ENCODE data around the gene EFNA3. TPM values are rescaled to one million over a fixed set of nuclear protein-coding genes. Genes with fewer than 3 reads are reported as not detected.

EFNA3 gene
- total RNA-seq, 1 donor, result 0.90 TPM

DNA sequence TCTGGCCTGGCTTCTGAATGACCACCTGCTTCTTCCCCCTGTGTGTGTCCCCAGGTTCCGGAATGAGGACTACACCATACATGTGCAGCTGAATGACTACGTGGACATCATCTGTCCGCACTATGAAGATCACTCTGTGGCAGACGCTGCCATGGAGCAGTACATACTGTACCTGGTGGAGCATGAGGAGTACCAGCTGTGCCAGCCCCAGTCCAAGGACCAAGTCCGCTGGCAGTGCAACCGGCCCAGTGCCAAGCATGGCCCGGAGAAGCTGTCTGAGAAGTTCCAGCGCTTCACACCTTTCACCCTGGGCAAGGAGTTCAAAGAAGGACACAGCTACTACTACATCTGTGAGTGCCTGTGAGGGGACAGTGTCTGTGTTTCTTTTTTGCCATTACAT, 52.6 kb downstream of the EFNA3 start:
- no peak overlapping the region for H3K4me3 ChIP-seq (ENCODE audit: low read depth, low read length)
- TF ChIP-seq, protein P1, sequence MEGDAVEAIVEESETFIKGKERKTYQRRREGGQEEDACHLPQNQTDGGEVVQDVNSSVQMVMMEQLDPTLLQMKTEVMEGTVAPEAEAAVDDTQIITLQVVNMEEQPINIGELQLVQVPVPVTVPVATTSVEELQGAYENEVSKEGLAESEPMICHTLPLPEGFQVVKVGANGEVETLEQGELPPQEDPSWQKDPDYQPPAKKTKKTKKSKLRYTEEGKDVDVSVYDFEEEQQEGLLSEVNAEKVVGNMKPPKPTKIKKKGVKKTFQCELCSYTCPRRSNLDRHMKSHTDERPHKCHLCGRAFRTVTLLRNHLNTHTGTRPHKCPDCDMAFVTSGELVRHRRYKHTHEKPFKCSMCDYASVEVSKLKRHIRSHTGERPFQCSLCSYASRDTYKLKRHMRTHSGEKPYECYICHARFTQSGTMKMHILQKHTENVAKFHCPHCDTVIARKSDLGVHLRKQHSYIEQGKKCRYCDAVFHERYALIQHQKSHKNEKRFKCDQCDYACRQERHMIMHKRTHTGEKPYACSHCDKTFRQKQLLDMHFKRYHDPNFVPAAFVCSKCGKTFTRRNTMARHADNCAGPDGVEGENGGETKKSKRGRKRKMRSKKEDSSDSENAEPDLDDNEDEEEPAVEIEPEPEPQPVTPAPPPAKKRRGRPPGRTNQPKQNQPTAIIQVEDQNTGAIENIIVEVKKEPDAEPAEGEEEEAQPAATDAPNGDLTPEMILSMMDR (IDR thresholded peaks at IDR 0.05; ENCODE audit: insufficient read depth, low read length), result no peak
- no peak for DNase-seq (ENCODE audit: low read depth)

DNA sequence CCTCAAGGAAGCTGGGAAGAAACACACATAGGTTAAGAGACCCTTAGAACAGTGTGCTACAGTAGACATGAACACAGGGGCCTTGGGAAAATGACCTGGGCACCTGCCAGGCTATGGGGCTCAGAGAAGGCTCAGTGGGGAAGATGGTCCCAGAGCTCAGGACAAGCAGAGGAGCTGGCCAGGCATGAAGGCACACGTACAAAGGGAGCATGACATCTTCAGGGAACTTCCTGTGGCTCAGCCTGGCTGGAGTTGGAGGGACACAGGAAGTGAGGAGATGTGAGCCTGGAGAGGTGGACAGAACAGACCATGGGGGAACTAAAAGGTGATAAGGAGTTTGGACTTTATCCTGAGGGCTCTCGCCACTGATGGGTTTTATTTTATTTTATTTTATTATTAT, 53.2 kb downstream of the EFNA3 start:
- TF ChIP-seq, protein P1 (IDR thresholded peaks at IDR 0.05; ENCODE audit: insufficient read depth, low read length), result no peak
- no peak for DNase-seq (ENCODE audit: low read depth)
- no peak overlapping the region for H3K4me3 ChIP-seq (ENCODE audit: low read depth, low read length)

DNA sequence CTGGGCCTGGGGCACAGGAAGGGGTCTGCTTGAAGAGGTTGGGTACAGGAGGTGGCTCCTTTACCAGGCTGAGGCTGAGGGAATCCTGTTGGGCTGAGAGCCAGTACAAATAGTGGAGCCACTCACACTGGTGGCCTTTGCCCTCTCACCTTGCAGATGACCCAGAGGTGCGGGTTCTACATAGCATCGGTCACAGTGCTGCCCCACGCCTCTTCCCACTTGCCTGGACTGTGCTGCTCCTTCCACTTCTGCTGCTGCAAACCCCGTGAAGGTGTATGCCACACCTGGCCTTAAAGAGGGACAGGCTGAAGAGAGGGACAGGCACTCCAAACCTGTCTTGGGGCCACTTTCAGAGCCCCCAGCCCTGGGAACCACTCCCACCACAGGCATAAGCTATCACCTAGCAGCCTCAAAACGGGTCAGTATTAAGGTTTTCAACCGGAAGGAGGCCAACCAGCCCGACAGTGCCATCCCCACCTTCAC, 55.2 kb downstream of the EFNA3 start:
- DNase-seq (ENCODE audit: low read depth), result no peak
- TF ChIP-seq, protein P1 (IDR thresholded peaks at IDR 0.05; ENCODE audit: insufficient read depth, low read length), result no peak
- no peak overlapping the region for H3K4me3 ChIP-seq (ENCODE audit: low read depth, low read length)

DNA sequence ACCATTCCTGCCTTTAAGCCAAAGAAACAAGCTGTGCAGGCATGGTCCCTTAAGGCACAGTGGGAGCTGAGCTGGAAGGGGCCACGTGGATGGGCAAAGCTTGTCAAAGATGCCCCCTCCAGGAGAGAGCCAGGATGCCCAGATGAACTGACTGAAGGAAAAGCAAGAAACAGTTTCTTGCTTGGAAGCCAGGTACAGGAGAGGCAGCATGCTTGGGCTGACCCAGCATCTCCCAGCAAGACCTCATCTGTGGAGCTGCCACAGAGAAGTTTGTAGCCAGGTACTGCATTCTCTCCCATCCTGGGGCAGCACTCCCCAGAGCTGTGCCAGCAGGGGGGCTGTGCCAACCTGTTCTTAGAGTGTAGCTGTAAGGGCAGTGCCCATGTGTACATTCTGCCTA, 55.7 kb downstream of the EFNA3 start:
- peak overlapping the region; percentile 92 for H3K4me3 ChIP-seq (ENCODE audit: low read depth, low read length)
- no peak for DNase-seq (ENCODE audit: low read depth)
- TF ChIP-seq, protein P1 (IDR thresholded peaks at IDR 0.05; ENCODE audit: insufficient read depth, low read length), result no peak

DNA sequence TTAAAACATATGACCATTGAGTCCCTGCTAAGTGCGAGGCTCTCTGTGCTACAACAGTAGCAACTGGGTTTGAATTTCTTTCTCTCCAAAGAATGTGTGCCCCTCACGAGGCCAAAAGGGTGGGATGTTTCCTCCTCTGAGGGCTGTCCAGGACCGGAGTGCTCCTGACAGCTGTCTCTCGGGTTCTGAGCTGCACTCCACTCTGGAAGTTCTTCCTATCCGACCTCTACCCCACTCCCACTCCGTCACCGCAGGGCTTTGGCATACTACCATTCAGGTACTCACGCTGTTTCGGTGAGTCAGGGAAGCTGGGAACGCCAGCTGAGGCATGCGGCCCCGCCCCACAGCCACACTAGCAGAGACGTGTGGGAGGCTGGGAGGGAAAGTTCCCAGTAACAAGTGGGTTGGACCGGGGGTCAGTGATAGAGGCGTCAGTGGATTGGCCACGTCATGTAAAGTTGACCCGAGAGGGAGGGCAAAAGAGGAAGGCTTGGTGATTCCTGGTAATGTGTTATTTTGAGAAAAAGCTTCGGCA, 56.3 kb downstream of the EFNA3 start:
- TF ChIP-seq, protein P1 (IDR thresholded peaks at IDR 0.05; ENCODE audit: insufficient read depth, low read length), result no peak
- peak; percentile 94 for DNase-seq (ENCODE audit: low read depth)
- H3K4me3 ChIP-seq (ENCODE audit: low read depth, low read length), result peak overlapping the region; percentile 92

DNA sequence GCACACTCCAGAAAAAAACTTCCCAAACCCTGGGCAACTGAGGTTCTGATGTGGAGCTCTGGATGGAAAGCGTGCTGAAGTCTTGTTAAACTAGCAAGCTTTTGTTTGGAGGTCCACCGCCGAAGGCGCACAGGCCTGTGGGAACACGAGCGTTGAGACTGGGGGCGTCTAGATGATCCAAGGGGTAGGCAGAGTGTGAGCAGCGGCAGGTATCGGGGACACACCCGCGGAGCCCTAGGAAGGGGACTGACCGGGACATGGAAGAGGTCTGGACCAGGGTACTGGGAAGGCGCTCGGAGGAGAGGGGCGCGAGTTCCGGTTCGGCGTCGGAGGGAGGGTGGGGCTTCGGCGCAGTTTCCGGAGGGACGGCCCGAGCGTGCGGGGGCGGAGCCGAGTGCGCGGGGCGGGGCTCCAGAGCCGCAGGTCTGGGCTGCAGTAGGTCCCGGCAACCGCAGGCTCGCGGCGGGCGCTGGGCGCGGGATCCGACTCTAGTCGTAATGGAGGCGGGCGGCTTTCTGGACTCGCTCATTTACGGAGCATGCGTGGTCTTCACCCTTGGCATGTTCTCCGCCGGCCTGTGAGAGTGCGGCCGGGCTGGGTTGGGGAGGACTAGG, 56.9 kb downstream of the EFNA3 start, which contains the start of gene SLC50A1:
TSS of gene SLC50A1 (plus strand) at position 438 of the 614 bp plus-strand sequence. CDS start at position 498, 60 bp downstream.
- TF ChIP-seq, protein P1 (IDR thresholded peaks at IDR 0.05; ENCODE audit: insufficient read depth, low read length), result peak; percentile 25
- peak within 1 kb of the TSS; percentile 92 for H3K4me3 ChIP-seq (ENCODE audit: low read depth, low read length)
- peak; percentile 88 for DNase-seq (ENCODE audit: low read depth)
